C4-2B (cell line): Measurements from ENCODE around the gene P3H3.

Experiments used
- H3K27ac ChIP-seq: fragments of 450-650 bp; 2 replicates; pipeline ENCODE4 v1.5.1; 2017
- ZFX ChIP-seq: fragments of 450-650 bp; IDR thresholded peaks from 2 replicates; pipeline ENCODE4 v1.6.1; 2017
- TF ChIP-seq, protein P1 (sequence below): fragments of 450-650 bp; conservative IDR thresholded peaks from 2 replicates; pipeline ENCODE4 v1.5.1; 2017; ENCODE audit warnings: mild to moderate bottlenecking

The P3H3 gene

GRCh38 chr12:6840330-6840729 lies 12.1 kb downstream of the P3H3 start:
- TF ChIP-seq, protein P1, sequence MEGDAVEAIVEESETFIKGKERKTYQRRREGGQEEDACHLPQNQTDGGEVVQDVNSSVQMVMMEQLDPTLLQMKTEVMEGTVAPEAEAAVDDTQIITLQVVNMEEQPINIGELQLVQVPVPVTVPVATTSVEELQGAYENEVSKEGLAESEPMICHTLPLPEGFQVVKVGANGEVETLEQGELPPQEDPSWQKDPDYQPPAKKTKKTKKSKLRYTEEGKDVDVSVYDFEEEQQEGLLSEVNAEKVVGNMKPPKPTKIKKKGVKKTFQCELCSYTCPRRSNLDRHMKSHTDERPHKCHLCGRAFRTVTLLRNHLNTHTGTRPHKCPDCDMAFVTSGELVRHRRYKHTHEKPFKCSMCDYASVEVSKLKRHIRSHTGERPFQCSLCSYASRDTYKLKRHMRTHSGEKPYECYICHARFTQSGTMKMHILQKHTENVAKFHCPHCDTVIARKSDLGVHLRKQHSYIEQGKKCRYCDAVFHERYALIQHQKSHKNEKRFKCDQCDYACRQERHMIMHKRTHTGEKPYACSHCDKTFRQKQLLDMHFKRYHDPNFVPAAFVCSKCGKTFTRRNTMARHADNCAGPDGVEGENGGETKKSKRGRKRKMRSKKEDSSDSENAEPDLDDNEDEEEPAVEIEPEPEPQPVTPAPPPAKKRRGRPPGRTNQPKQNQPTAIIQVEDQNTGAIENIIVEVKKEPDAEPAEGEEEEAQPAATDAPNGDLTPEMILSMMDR = no peak
- TF ChIP-seq ZFX = no peak
- no peak overlapping the region for H3K27ac ChIP-seq

DNA sequence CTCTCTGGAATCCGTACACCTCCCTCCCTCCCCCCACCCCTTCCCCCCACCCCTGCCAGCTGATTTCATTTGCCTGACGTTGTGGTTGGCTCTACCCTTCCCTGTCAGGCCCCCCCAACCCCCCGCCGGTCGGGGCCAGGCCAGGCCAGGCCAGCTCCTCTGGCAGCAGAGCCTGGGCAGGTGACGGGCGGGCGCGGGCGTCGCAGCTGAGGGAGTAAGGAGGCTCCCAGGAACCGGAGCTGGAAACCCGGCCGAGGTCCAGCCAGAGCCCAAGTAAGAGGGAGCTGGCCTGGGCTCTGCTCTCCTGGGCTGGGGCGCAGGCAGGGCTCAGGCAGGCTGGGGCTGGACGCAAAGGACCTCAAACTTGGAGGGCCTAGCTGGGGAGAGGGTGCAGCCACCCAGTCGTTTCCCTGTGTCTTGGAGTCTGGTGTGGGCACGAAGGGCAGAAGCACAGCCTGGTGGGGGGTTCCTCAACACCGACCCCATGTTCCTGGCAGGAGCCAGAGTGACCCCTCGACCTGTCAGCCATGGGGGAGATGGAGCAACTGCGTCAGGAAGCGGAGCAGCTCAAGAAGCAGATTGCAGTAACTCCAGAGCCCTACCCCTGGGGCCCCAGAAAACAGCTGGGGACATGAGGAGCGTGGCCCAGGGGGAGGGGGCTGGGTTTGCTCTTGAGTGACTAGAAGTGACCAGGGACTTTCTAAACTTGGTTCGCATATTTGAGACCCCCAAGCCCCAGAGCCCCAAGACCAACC lies 12.7 kb downstream of the P3H3 start, which contains the start of gene GNB3:
Gene GNB3 (plus strand): TSS at position 165 of the 755 bp plus-strand sequence. CDS start 363 bp downstream, at position 528.
- H3K27ac ChIP-seq = no peak within 1 kb of the TSS
- TF ChIP-seq, protein P1 = no peak
- no peak for TF ChIP-seq ZFX

GRCh38 chr12:6842075-6842474 lies 13.9 kb downstream of the P3H3 start:
- H3K27ac ChIP-seq = no peak overlapping the region
- no peak for TF ChIP-seq ZFX
- TF ChIP-seq, protein P1 = no peak

DNA sequence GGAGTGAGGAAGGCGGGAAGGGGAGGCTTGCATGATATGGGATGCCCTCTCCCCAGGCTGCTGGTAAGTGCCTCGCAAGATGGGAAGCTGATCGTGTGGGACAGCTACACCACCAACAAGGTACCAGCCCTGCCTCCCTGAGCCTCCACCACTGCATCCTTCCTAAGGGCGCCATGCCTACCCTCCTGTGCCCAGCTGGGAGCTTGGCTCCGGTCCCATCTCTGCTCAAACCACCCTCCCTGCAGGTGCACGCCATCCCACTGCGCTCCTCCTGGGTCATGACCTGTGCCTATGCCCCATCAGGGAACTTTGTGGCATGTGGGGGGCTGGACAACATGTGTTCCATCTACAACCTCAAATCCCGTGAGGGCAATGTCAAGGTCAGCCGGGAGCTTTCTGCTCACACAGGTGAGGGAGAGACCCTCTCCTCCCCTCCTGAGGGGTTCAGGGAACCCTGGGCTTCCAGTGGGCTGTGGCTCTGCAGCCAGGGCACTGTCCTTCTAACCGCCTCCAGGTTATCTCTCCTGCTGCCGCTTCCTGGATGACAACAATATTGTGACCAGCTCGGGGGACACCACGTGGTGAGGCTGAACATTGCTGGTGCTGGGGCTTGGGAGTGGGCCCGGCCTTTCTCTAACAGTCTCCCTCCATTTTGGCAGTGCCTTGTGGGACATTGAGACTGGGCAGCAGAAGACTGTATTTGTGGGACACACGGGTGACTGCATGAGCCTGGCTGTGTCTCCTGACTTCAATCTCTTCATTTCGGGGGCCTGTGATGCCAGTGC lies 15.1 kb downstream of the P3H3 start:
- H3K27ac ChIP-seq = no peak overlapping the region
- TF ChIP-seq, protein P1 = no peak; the same call in 1 of the 2 replicates
- TF ChIP-seq ZFX = no peak

- no peak overlapping the region for H3K27ac ChIP-seq
- TF ChIP-seq, protein P1 = no peak
- no peak for TF ChIP-seq ZFX
Observed at GRCh38 chr12:6845395-6845794, 17.2 kb downstream of the P3H3 start.

GRCh38 chr12:6846316-6846869 lies 18.2 kb downstream of the P3H3 start:
- no peak overlapping the region for H3K27ac ChIP-seq
- TF ChIP-seq, protein P1 = no peak
- TF ChIP-seq ZFX = no peak

- TF ChIP-seq ZFX = no peak
- TF ChIP-seq, protein P1 = no peak
- H3K27ac ChIP-seq = no peak overlapping the region
Observed at GRCh38 chr12:6847676-6848075, 19.5 kb downstream of the P3H3 start.
